Ramos (cell line): ENCODE measurements around the gene TLE7.

Experiments used
- in situ Hi-C: fragments of 300-500 bp; cut with MboI; formaldehyde crosslinking; loops from one replicate; pipeline ENCODE4 v1.14.3; 2022; ENCODE audit warnings: low sequenced_read_pairs; ENCODE audit not compliant: unreplicated experiment

Gene TLE7

DNA sequence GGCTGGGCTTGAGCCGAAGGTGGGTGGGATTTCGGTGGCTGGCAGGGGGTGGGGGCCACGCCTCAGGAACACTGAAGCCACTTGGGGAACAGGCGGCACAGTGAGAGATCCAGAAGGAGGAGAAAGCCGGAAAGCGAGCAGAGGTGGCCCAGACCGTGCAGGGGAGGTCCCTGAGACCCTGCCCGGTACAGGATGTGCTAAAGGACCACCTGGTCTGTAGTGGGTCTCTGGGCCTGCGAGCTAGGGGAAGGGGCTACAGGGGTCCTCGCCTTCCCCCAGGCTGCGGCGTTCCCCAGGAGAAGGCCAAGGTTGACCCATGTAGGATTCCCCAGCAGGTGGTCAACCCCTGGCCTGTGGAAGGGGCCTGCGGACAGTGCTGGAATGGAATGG, at the start of gene TLE7:
TSS of gene TLE7 (minus strand) at position 4 of the 390 bp plus-strand sequence. CDS start 8,730 bp downstream, outside the sequence.
- in situ Hi-C loops = no loop called here

DNA sequence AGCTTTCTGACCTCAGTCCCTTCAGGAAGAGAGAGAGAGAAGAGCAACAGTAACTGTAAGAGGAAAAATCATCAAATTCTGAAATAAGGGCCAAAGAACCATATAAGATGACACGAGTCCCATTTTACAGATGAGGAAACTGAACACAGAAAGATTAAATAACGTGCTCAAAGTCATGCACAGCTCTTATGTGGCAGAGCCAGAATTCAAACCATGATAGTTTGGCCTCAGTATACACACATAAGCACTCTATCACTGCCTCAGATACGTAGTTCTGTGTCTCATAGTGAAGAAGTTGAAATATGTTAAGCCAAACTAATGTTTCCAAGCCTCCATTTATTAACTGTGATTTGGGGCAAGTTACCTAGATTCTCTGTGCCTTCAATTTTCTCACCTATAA, 49.2 kb upstream of the TLE7 start:
- in situ Hi-C loops = no loop called here

DNA sequence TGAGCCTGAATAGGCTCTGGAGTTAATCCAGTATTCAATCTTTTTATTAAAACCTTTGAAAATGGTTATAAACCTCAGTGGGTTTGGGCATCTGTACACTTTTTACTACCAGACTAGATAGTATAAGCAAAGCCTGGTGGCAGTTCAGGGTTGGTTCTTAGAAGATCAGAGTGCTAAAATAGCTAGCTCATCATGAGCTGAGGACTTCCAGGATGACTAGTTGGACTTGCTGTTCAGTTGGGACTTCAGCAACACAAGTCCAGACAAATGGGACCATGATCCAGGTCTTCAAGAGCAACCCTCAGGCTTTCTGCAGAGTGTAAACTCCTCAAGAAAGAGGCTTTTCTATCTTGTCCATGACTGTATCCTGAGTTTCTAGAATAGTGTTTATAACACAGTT, 48.5 kb upstream of the TLE7 start:
- in situ Hi-C loops = no loop called here

DNA sequence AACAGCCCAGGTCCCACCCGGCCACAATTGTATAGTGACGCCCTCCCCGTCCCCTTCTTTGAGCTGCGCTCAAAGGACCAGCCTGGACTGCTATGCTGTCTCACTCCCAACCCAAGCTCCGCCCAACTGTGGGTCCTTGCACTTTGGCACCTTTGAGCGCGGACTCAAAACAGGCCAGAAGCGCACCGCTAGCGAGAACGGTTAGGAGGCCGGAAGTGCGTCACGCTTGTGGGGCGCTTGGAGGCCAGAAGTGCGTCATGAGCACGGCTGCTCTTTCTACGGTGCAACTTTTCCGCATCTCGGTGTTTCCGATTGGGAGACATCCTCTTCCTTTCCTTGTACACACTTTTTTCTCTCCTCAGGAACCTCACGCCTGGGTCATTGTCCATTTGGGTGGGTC, 47.3 kb upstream of the TLE7 start, which contains the start of gene ZNF19:
TSS of gene ZNF19 (minus strand) at position 203 of the 400 bp plus-strand sequence. CDS start 7,210 bp downstream, outside the sequence.
- in situ Hi-C loops = no loop called here

DNA sequence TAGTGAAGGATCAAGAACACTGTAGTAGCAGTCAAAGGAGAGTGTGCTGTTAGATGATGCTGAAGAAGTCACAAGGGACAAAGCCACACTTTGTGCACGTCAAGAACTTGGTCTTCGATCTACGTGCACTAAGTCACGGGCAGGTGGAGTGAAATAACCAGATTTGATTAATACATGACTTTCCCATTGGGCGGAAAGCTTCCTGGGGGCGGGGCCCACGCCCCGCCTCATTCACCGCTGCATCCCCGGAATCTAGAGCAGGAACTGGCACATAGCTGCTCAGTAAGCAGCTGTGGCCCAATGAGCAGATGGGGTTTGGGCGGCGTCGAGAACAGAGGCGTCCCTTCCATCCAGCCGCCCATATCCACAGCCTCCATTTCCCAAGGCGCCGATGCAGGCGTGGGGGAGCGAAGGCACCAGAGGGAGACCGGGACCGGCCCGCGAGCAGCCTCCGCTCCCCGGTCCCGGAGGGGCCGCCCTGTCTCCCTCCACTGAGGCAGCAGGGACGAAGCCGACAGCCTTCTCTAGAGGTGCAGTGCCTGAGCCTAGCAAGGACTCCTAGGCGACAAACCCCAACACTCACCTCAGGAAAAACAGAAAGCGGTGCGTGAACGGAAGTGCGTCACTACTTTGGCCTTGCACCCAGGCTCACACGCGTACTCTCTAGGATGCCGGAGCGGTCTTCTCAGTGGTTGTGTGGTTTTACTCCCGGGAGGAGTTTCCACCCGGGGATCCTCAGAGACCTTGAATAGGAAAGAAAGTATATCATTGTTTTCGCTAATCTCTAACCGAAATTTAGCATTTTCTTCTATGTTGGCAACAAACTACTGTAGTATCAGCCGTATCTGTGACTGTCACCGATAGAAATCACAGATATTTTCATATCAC, 42.4 kb upstream of the TLE7 start:
- in situ Hi-C loops = no loop called here

DNA sequence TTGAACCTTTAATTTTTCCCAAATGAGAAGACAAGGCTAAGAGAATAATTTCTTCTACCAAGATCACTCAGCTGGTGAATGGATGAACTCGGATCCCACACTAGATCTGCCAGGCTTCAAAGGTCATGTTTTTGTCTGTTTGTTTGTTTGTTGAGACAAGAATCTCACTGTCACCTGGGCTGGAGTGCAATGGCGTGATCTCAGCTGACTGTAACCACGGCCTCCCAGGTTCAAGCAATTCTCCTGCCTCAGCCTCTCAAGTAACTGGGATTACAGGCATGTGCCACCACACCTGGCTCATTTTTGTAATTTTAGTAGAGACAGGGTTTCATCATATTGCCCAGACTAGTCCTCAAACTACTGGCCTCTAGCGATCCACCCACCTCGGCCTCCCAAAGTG, 40.7 kb upstream of the TLE7 start:
- in situ Hi-C loops = no loop called here

DNA sequence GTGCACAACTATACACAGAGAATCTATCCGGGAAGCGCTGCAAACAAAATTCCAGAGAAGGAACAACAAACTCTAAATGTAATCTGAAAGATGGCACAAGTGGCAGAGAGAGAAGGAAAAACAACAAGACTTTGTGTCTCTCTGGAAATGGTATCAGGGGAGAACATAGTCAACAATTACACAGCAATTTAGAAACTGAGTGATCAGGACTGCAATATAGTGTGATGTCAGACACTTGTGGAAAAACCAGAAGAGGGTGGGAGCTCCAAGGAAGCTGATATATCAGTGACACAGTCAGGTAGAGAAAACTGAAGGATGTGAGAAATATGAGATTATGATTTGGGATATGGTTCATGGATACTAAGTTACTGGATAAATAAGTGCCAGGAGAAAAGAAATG, 39.1 kb upstream of the TLE7 start:
- in situ Hi-C loops = no loop called here

DNA sequence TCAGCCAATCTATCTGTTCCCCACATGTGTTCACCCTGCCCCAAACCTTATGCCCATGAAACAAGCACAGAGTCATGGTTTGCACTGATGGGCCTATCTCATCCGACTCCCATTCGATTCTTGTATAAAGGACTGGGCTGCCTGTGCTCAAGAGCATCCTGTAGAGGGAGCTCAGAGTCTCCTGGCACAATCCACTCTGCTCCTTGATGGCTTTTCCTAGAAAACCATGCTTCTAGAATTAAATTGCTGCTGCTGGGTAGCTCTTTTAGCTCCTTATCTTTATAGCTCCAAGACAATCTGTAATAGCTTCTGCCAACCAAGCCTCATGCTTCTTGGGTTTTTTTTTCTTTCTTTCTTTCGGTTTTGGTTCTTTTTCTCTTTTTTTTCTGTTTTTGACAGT, 37.6 kb upstream of the TLE7 start:
- in situ Hi-C loops = no loop called here

DNA sequence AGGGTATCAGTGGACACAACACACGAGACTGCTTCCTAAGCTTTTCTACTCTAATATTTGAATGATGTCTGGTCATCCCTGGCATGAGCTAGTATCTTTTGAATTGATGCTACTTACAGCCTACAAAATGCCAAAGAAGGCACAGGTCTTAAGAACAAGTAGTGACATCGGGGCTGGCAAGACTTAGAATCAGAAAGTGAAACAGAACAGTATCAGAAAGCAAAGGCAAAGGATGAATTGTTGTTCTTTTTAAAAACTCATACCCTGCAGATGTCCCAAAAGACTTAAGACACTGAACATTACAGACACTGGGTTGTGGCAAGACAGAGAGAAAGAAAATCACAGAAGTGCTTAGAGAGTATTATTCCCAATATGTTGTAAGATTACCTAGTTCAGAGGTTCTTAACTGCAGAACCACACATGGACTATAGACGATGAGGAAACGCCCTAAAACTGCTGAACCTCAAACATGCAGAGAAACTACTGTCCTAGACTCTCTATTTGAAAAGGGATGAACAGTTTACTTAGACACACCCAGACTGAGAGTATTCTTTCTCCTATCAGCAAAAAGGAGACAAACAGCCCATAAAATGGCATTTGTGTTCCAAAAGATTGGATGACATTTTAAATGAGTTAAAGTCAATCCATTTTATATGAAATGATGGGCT, 34.7 kb upstream of the TLE7 start:
- in situ Hi-C loops = no loop called here

DNA sequence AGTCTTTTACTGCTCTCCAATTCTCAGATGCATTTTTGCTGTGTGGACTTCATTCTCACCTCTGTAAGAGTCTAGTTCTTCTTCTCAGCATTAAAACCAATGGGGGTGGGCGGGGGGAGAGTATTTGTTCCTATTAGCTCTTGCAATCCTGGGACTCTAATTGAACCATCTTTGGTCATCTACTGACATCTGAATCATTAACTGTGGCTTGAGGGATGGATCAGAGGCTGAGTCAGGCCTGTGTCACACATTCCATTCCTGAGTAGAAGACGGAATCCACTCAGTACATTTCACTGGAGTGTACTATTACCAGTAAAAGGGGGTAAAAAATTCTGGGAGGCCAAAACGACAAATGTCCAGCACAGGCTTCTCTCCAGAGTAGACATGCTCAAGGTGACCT, 33.0 kb upstream of the TLE7 start:
- in situ Hi-C loops = no loop called here

DNA sequence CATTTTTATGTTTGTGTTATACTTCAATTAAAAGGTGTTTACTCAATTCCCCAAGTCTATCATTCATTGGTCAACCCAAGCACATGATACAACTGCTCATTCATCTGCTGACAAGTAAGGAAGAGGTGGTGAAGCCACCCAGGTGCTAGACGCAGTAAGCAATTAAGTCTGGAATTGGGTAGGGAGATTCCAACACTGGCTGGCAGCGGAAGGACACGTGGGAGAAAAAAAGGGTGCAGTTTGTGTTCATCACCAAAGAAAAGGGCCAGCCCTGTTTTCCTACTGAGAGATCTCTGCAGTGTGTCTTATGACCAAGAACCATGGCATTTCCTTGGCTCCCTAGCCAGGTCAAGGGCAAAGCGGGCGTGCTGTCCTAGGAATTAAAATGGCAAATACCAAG, 32.0 kb upstream of the TLE7 start:
- in situ Hi-C loops = no loop called here

DNA sequence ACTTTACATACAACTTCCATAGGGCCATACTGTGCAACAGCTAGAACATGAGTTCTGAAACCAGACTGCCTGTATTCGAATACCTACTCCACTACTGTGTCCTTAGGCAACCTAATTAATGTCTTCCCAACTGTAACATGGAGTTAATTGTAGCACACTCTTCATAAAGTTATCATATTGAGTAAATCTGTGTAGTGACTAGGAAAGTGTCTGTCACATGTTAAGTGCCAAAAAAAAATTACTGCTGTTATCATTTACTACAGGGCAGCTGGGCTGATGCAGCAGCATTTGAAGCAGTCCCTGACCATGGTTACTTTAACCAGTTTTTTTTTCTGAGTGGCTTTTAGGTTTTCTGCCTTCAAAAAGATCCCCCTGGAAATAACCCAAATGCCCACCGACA, 31.1 kb upstream of the TLE7 start:
- in situ Hi-C loops = no loop called here

DNA sequence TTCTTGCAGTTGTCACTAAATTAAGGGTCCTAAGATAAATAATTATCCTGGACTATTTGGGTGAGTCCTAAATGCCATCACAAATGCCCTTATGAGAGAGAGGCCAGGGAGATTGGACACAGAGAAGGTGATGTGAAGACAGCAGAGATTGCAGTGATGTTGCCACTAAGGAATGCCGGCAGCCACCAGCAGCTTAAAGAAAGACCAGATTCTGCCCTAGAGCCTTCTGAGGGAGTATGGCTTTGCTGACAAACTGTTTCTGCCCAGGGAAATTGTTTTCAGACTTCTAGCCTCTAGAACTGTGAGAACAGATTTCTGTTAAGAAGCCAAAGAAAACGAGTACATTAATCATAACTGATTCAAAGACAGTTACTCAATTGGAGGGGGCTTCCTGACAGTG, 30.2 kb upstream of the TLE7 start:
- in situ Hi-C loops = no loop called here

DNA sequence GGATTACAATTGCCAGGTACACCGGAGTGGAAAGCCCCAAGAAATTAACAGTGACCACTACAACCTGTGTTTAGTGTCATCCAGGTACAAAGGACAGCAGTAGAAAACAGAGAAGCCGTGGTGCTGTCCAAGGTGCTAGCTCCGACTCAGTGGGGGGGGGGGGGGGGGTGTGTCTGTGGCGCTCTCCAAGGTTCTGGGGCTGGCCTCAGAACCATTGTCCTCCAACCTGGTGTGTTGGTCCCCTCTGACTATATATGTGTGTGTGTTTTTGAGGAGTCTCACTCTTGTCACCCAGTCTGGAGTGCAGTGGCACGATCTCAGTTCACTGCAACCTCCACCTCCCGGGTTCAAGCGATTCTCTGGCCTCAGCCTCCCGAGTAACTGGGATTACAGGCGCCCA, 26.0 kb upstream of the TLE7 start:
- in situ Hi-C loops = no loop called here

DNA sequence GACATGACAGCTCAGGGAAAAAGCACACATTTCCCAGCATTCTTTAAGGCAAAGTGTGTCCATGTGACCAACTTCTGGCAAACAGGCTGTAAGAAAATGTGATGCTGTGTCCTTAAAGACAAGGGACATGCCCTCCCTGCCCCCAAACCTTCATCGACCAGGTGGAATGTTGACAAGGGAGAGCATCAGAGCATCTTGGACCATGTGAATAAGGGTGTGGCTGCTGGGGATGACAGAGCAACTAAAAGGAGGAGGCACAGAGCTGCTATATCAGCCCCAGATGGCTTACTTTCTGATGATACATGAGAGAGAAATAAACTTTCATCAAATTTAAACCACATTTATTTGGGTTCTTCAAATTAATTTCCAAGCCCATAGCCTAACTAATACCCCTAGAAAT, 22.4 kb upstream of the TLE7 start:
- in situ Hi-C loops = no loop called here

DNA sequence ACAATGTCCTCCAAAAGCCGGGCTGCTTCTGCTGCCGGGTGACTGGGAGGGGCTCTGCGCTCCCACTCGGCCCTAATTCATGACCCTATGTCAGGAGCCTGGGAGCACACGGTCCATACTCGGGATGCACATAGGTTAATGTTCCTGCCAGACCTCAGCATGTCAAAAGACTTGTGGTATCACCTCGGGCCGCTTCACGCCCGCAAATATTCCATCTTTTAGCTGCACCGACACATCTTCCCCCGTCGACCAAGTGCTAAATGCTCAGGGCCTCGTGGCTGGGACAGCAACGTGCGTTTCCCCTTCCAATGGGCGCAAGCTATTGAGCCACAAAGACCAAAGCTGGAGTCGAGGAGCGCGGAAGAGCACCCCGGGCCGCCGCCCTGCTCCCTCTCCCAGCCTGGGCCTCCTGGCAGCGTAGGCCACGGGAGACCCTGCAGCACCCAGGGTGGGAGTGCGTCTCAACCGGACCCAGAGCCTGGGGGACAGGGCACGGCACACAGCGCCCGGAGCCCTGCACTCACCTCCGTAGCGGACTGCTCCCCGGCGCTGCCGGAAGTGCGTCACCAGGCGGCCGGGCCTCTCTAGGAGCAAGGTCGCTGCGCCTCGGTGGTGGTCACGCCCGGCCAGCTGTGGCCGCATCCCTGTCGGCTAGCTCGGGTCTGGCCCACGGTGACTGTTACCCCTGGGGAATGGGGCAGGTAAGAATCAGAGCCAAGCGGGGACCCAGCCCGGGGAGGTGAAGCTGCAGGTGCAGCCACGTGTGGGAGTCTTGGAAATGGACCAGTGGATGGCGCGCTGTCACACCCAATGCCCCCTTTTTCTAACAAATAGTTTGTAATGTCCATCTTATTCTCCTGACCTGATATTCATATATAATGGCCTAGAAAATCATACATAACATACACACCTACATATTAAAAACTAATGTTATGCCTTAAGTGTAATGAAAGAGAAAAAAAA, 20.1 kb upstream of the TLE7 start, which contains the start of gene ZNF23:
TSS of gene ZNF23 (minus strand) at position 562 of the 963 bp plus-strand sequence. CDS start 5,451 bp downstream, outside the sequence.
- in situ Hi-C loops = no loop called here

DNA sequence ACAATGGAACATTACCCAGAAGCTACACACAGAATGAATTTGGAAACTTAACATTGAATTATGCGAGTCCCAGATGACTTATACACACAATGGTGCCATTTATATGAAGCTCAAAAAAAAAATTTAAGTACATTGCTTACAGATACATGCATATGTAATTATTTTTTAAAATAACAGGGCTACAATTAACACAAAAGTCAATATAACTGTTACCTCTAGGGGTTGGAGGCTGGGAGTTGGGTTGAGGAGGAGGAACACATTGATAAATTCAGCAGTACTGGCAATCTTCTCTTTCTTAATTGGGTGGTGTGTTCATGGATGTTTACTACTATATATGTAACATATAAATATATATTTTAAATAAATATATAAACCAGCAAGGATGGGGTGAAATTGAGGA, 19.1 kb upstream of the TLE7 start:
- in situ Hi-C loops = no loop called here

DNA sequence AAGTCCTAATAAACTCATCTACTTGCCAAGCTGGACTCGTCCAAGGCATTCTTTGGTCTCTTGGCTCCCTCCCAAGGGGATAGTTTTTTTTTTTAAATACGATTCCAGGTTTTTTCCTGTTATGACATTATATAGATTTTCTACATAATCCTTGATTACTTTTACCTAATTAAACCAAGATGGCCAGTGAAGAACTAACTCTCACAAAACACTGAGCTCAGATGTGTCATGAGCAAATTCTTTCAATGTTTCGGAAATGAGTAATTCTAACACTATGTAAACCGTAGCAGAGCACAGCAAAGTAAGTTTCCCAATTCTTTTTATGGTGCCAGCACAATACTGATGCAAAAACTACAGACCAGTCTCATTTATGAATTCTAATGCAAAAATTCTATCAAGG, 18.4 kb upstream of the TLE7 start:
- in situ Hi-C loops = no loop called here

DNA sequence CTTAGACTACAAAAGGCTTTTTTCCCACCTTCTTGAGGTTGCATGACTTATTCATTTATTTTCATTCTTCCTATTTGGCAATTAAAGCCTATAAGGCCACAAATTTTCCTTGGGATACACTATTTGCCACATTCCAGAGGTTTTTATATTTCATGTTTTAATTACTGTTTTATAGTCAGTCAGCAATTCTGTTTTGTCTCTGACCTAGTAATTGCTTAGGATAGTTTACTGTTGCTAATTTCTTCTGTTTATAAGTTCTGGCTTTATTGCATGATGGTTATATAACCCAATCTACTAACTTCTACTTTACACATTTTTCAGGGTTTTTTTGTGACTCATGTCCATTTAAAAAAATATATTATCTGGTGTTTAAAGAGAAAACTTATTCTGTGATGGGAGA, 17.7 kb upstream of the TLE7 start:
- in situ Hi-C loops = no loop called here

DNA sequence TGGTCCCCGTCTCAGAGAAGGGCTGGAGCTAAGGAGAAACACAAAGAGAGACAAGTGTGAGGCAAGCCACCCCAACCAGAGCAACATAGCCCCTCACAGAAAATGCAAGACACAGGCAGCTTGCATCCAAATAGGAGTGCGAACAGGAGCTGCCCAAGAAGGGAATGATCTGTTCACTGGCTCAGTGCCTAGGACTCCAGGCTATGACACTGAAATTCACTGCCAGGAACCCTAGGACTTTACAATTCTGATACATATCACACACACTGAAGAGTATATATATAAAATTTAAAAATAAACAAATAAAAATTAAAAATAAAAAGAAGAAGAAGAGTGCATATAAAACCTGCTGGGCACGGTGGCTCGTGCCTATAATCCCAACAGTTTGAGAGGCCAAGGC, 14.9 kb upstream of the TLE7 start:
- in situ Hi-C loops = no loop called here
